Activated T-helper 1 cell treated with anti-CD3 and anti-CD28 coated beads, Interleukin-12 subunit alpha, Interleukin-12 subunit beta, Interleukin-2, Interleukin-4 antibody, amounts not matched to agents 30 ng/mL and 10 ng/mL and 1 ng/mL, durations not matched to agents 14 hours and 24 hours and 36 hours (primary cell): ENCODE measurements around the gene MAGI3. TPM values are rescaled to one million over a fixed set of nuclear protein-coding genes. Genes with fewer than 3 reads are reported as not detected.
"Not testable (repeated sequence)": the region's sequence is repeated elsewhere in the genome, so short reads cannot be mapped to it uniquely, and the experiment has no call there.

Source experiments
- DNase-seq: peaks from one replicate; pipeline ENCODE4 v3.0.0; 2021; ENCODE audit warnings: low spot score
- H3K27ac Mint-ChIP-seq: one replicate; pipeline ENCODE4 v1.8.0; 2021; ENCODE audit warnings: mild to moderate bottlenecking, mixed read lengths
- H3K27me3 Mint-ChIP-seq: one replicate; pipeline ENCODE4 v1.8.0; 2022; ENCODE audit warnings: mild to moderate bottlenecking, moderate library complexity, mixed read lengths; ENCODE audit not compliant: insufficient read depth
- H3K36me3 Mint-ChIP-seq: one replicate; pipeline ENCODE4 v1.8.0; 2021; ENCODE audit warnings: low read depth, mixed read lengths
- H3K4me1 Mint-ChIP-seq: one replicate; pipeline ENCODE4 v1.8.0; 2021; ENCODE audit warnings: low read depth, mixed read lengths
- H3K4me3 Mint-ChIP-seq: one replicate; pipeline ENCODE4 v1.8.0; 2021; ENCODE audit warnings: mild to moderate bottlenecking, moderate library complexity, mixed read lengths
- H3K9me3 Mint-ChIP-seq: one replicate; pipeline ENCODE4 v1.8.0; 2021; ENCODE audit warnings: mixed read lengths
- intact Hi-C: fragments of 100-400 bp; cut with micrococcal nuclease; formaldehyde crosslinking; loops from one replicate; pipeline ENCODE4 v1.15.1; 2024
- total RNA-seq: library from RNA; stranded (reverse); gene quantifications from 2 replicates; pipeline ENCODE4 v1.2.3, GENCODE V29; 2022

The MAGI3 gene
- total RNA-seq, 1 donor from 2014 or later: 3.0 TPM

GRCh38 chr1:113581323-113581722 is 191.0 kb downstream of the MAGI3 start:
- Mint-ChIP-seq H3K4me3 (no peak overlapping the region), H3K36me3 (no peaks in the 10 kb centered on the region), H3K27me3 (no peaks in the 10 kb centered on the region), H3K4me1 (no peaks in the 10 kb centered on the region), H3K27ac (no peak overlapping the region), H3K9me3 (no peaks in the 10 kb centered on the region)
- DNase-seq: no peak
- intact Hi-C loops: no loop called here

GRCh38 chr1:113582084-113582483 is 191.8 kb downstream of the MAGI3 start:
- H3K4me1 Mint-ChIP-seq: no peaks in the 10 kb centered on the region
- no peak overlapping the region for H3K4me3 Mint-ChIP-seq
- H3K27ac Mint-ChIP-seq: no peak overlapping the region
- H3K27me3 Mint-ChIP-seq: no peaks in the 10 kb centered on the region
- H3K36me3 Mint-ChIP-seq: no peaks in the 10 kb centered on the region
- no peaks in the 10 kb centered on the region for H3K9me3 Mint-ChIP-seq
- DNase-seq: no peak
- intact Hi-C loops: no loop called here

GRCh38 chr1:113587475-113587874 is 197.2 kb downstream of the MAGI3 start:
- H3K9me3 Mint-ChIP-seq: no peaks in the 10 kb centered on the region
- H3K4me3 Mint-ChIP-seq: no peak overlapping the region
- no peaks in the 10 kb centered on the region for H3K36me3 Mint-ChIP-seq
- no peaks in the 10 kb centered on the region for H3K27me3 Mint-ChIP-seq
- intact Hi-C loops: no loop called here
- H3K27ac Mint-ChIP-seq: no peak overlapping the region
- DNase-seq: no peak
- H3K4me1 Mint-ChIP-seq: no peaks in the 10 kb centered on the region

GRCh38 chr1:113592230-113592629 is 201.9 kb downstream of the MAGI3 start:
- no peaks in the 10 kb centered on the region for H3K27me3 Mint-ChIP-seq
- no peak overlapping the region for H3K4me3 Mint-ChIP-seq
- no peak overlapping the region for H3K27ac Mint-ChIP-seq
- H3K36me3 Mint-ChIP-seq: peaks cover 3% of the 10 kb centered on the region
- intact Hi-C loops: no loop called here
- no peaks in the 10 kb centered on the region for H3K4me1 Mint-ChIP-seq
- DNase-seq: no peak
- peaks cover 8% of the 10 kb centered on the region for H3K9me3 Mint-ChIP-seq

- DNase-seq: no peak
- intact Hi-C loops: no loop called here
- Mint-ChIP-seq H3K27me3 (no peaks in the 10 kb centered on the region), H3K9me3 (peaks cover 19% of the 10 kb centered on the region), H3K27ac (no peak overlapping the region), H3K4me1 (no peaks in the 10 kb centered on the region), H3K4me3 (no peak overlapping the region), H3K36me3 (peaks cover 7% of the 10 kb centered on the region)
These were observed 203.4 kb downstream of the MAGI3 start for GRCh38 chr1:113593550-113594297.

- H3K4me1 Mint-ChIP-seq, H3K27ac Mint-ChIP-seq, H3K4me3 Mint-ChIP-seq, H3K36me3 Mint-ChIP-seq, H3K27me3 Mint-ChIP-seq, DNase-seq, intact Hi-C loops: not testable (repeated sequence)
- peaks cover 18% of the 10 kb centered on the region for H3K9me3 Mint-ChIP-seq
These were observed 214.2 kb downstream of the MAGI3 start for GRCh38 chr1:113604466-113604865.

GRCh38 chr1:113605146-113605545 is 214.8 kb downstream of the MAGI3 start:
- peaks cover 8% of the 10 kb centered on the region for H3K4me1 Mint-ChIP-seq

GRCh38 chr1:113608399-113608798 is 218.1 kb downstream of the MAGI3 start:
- H3K4me1 Mint-ChIP-seq: peaks cover under 1% of the 10 kb centered on the region
- DNase-seq: no peak

More at GRCh38 chr1:113605146-113605545, 214.8 kb downstream of the MAGI3 start:
- H3K36me3 Mint-ChIP-seq: peaks cover 3% of the 10 kb centered on the region
- intact Hi-C loops: no loop called here
- H3K27me3 Mint-ChIP-seq: peaks cover 2% of the 10 kb centered on the region
- DNase-seq: no peak
- H3K27ac Mint-ChIP-seq: no peak overlapping the region
- peaks cover 18% of the 10 kb centered on the region for H3K9me3 Mint-ChIP-seq
- no peak overlapping the region for H3K4me3 Mint-ChIP-seq

GRCh38 chr1:113610372-113610771 is 220.1 kb downstream of the MAGI3 start:
- DNase-seq: no peak
- Mint-ChIP-seq H3K27ac (no peak overlapping the region), H3K27me3 (peaks cover 4% of the 10 kb centered on the region), H3K36me3 (no peaks in the 10 kb centered on the region), H3K4me3 (no peak overlapping the region), H3K4me1 (no peaks in the 10 kb centered on the region), H3K9me3 (no peaks in the 10 kb centered on the region)
- intact Hi-C loops: loop anchor here (10.0 kb wide), 1 partner anchor 466 kb away; no protein-coding TSS in a partner anchor

More at GRCh38 chr1:113608399-113608798, 218.1 kb downstream of the MAGI3 start:
- Mint-ChIP-seq H3K27me3 (peaks cover 4% of the 10 kb centered on the region), H3K9me3 (peaks cover 7% of the 10 kb centered on the region), H3K36me3 (no peaks in the 10 kb centered on the region), H3K27ac (no peak overlapping the region), H3K4me3 (no peak overlapping the region)
- intact Hi-C loops: no loop called here

- Mint-ChIP-seq H3K36me3 (no peaks in the 10 kb centered on the region), H3K4me1 (no peaks in the 10 kb centered on the region), H3K27me3 (peaks cover 2% of the 10 kb centered on the region), H3K9me3 (no peaks in the 10 kb centered on the region), H3K27ac (no peak overlapping the region), H3K4me3 (no peak overlapping the region)
- intact Hi-C loops: loop anchor here (10.0 kb wide), 1 partner anchor 471 kb away; no protein-coding TSS in a partner anchor
- DNase-seq: no peak
These were observed 225.1 kb downstream of the MAGI3 start for GRCh38 chr1:113615425-113615824.

- no peak for DNase-seq
- Mint-ChIP-seq H3K4me3 (no peak overlapping the region), H3K27me3 (peaks cover 2% of the 10 kb centered on the region), H3K36me3 (no peaks in the 10 kb centered on the region), H3K9me3 (no peaks in the 10 kb centered on the region), H3K27ac (no peak overlapping the region), H3K4me1 (no peaks in the 10 kb centered on the region)
- intact Hi-C loops: loop anchor here (10.0 kb wide), 1 partner anchor 471 kb away; no protein-coding TSS in a partner anchor
These were observed 225.8 kb downstream of the MAGI3 start for GRCh38 chr1:113616156-113616555.

GRCh38 chr1:113617438-113618141 is 227.3 kb downstream of the MAGI3 start:
- Mint-ChIP-seq H3K4me1 (no peaks in the 10 kb centered on the region), H3K9me3 (no peaks in the 10 kb centered on the region), H3K27me3 (no peaks in the 10 kb centered on the region), H3K4me3 (no peak overlapping the region), H3K27ac (no peak overlapping the region), H3K36me3 (no peaks in the 10 kb centered on the region)
- no peak for DNase-seq
- intact Hi-C loops: loop anchor here (10.0 kb wide), 1 partner anchor 473 kb away; no protein-coding TSS in a partner anchor

- Mint-ChIP-seq H3K27me3 (no peaks in the 10 kb centered on the region), H3K9me3 (peaks cover 20% of the 10 kb centered on the region), H3K4me1 (no peaks in the 10 kb centered on the region), H3K36me3 (peaks cover 4% of the 10 kb centered on the region), H3K27ac (no peak overlapping the region), H3K4me3 (no peak overlapping the region)
- no peak for DNase-seq
- intact Hi-C loops: no loop called here
These were observed 238.7 kb downstream of the MAGI3 start for GRCh38 chr1:113628997-113629396.
